GM12878 (cell line): ENCODE measurements around the gene SECTM1. TPM values are rescaled to one million over a fixed set of nuclear protein-coding genes. Genes with fewer than 3 reads are reported as not detected.

Experiments
- ATAC-seq: fragments of 200-7000 bp; cut with Tn5 transposase; 3 replicates; pipeline ENCODE4 v1.9.1; 2020; ENCODE audit warnings: mild to moderate bottlenecking, moderate library complexity
- BruUV-seq: library from RNA; stranded (reverse); fragments of 400-500 nt; replicated peaks from 2 replicates; lab custom pipeline; 2021; lab: Mats Ljungman, UMichigan
- CTCF ChIA-PET: fragments of 300-600 bp; sonication (Branson Sonifier 250); formaldehyde crosslinking; extraction: SDS; loops from one replicate; lab custom pipeline; 2021; ENCODE audit warnings: inconsistent platforms; lab: Yijun Ruan, JAX
- POLR2A ChIA-PET: fragments of 350-600 bp; formaldehyde crosslinking; extraction: SDS; loops from one replicate; lab custom pipeline; 2021; ENCODE audit warnings: inconsistent platforms; lab: Charles Lee
- RAD21 ChIA-PET: fragments of 300-600 bp; sonication (Branson Sonifier 250); formaldehyde crosslinking; loops from one replicate; lab custom pipeline; 2023; ENCODE audit warnings: antibody characterized with exemption; ENCODE audit not compliant: unreplicated experiment; lab: Charles Lee
- SMC1A ChIA-PET: fragments of 300-600 bp; sonication (Branson Sonifier 250); formaldehyde crosslinking; loops from one replicate; lab custom pipeline; 2023; ENCODE audit not compliant: unreplicated experiment, uncharacterized antibody; lab: Charles Lee
- DNase-seq: peaks from one replicate; pipeline ENCODE4 v3.0.0-alpha.2; 2011; ENCODE audit warnings: low read depth, low spot score
- FAIRE-seq: peaks from 3 replicates; lab custom pipeline; 2011; peaks lifted over from hg19 to GRCh38; lab: Jason Lieb, UNC
- H2AFZ ChIP-seq: 2 replicates; pipeline ENCODE4 v1.6.0; 2011; ENCODE audit warnings: low read depth, low read length, control low read depth; ENCODE audit not compliant: control insufficient read depth
- H3K27ac ChIP-seq: 2 replicates; pipeline ENCODE4 v1.5.1; 2011; ENCODE audit warnings: control low read depth; ENCODE audit not compliant: control insufficient read depth, insufficient read depth
- H3K27me3 ChIP-seq, 2 experiments: replicated peaks in 1 of 2; 2 replicates each; pipeline versions ENCODE4 v1.6.0 to v1.6.1; 2011; ENCODE audit warnings: low read length in 1 of 2; ENCODE audit not compliant: control insufficient read depth in 2 of 2, insufficient read depth in 2 of 2
- H3K36me3 ChIP-seq, 2 experiments: 2 replicates each; pipeline ENCODE4 v1.5.1; 2011; ENCODE audit warnings: low read length in 1 of 2; ENCODE audit not compliant: control insufficient read depth in 2 of 2, insufficient read depth in 2 of 2
- H3K4me1 ChIP-seq: 2 replicates; pipeline ENCODE4 v1.6.1; 2011; ENCODE audit warnings: mild to moderate bottlenecking, low read length, moderate library complexity, mixed read lengths; ENCODE audit not compliant: control insufficient read depth, insufficient read depth
- H3K4me2 ChIP-seq: 2 replicates; pipeline ENCODE4 v1.6.0; 2011; ENCODE audit warnings: control low read depth; ENCODE audit not compliant: control insufficient read depth, insufficient read depth
- H3K4me3 ChIP-seq: fragments of 200-600 bp; sonication (generic); 2 replicates; pipeline ENCODE4 v1.5.1; 2016
- H3K79me2 ChIP-seq: 2 replicates; pipeline ENCODE4 v1.6.0; 2011; ENCODE audit warnings: low read length; ENCODE audit not compliant: control insufficient read depth, insufficient read depth
- H3K9ac ChIP-seq: 2 replicates; pipeline ENCODE4 v1.8.0; 2011; ENCODE audit warnings: low read length, control low read depth, mixed read lengths; ENCODE audit not compliant: control insufficient read depth, insufficient read depth
- H3K9me3 ChIP-seq: replicated peaks from 3 replicates; pipeline ENCODE4 v1.5.1; 2011; ENCODE audit warnings: mild to moderate bottlenecking, low read length; ENCODE audit not compliant: control insufficient read depth, insufficient read depth
- H4K20me1 ChIP-seq: 2 replicates; pipeline ENCODE4 v1.6.0; 2011; ENCODE audit not compliant: control insufficient read depth, insufficient read depth
- BHLHE40 ChIP-seq, 2 experiments: fragments of 450-650 bp in 1 of 2; IDR thresholded peaks; 2 replicates each; pipeline ENCODE4 v1.6.1; 2011 to 2017; ENCODE audit warnings: low read depth in 2 of 2, borderline replicate concordance in 1 of 2, improper control_type of control experiment in 1 of 2, low read length in 1 of 2, mild to moderate bottlenecking in 1 of 2
- ETV6 ChIP-seq, 2 experiments: fragments of 450-650 bp in 1 of 2; IDR thresholded peaks in 1 of 2; conservative IDR thresholded peaks in 1 of 2; 2 replicates each; pipeline ENCODE4 v1.6.1; 2014; ENCODE audit warnings: antibody characterized with exemption in 1 of 2, borderline replicate concordance in 1 of 2, low read depth in 1 of 2, mild to moderate bottlenecking in 1 of 2, moderate library complexity in 1 of 2
- IKZF1 ChIP-seq: fragments of 450-650 bp; conservative IDR thresholded peaks from 2 replicates; pipeline ENCODE4 v1.6.1; 2017; ENCODE audit warnings: antibody characterized with exemption, mild to moderate bottlenecking
- RELB ChIP-seq: fragments of 450-650 bp; IDR thresholded peaks from 2 replicates; pipeline ENCODE4 v1.6.1; 2017; ENCODE audit warnings: low read depth, mild to moderate bottlenecking, moderate library complexity
- ZBTB40 ChIP-seq: fragments of 450-650 bp; IDR thresholded peaks from 2 replicates; pipeline ENCODE4 v1.6.1; 2016; ENCODE audit warnings: mild to moderate bottlenecking, moderate library complexity, borderline replicate concordance
- WGBS: methylation state at CpG from one replicate; pipeline ENCODE4 v1.1.6; 2016; ENCODE audit warnings: low lambda C conversion rate; ENCODE audit not compliant: insufficient replicate concordance, insufficient coverage; ENCODE audit errors: missing lambda C conversion rate; 5-methylcytosine and 5-hydroxymethylcytosine counted together
- in situ Hi-C: fragments of 300-500 bp; cut with MboI; formaldehyde crosslinking; loops from 9 replicates; pipeline ENCODE4 v1.14.3; 2018; ENCODE audit warnings: mixed read lengths
- intact Hi-C: fragments of 100-400 bp; cut with micrococcal nuclease; formaldehyde crosslinking; loops from one replicate; pipeline ENCODE4 v1.14.2; 2022; ENCODE audit not compliant: unreplicated experiment
- polyA plus RNA-seq, 11 experiments: library from polyadenylated mRNA; depleted of rRNA in 4 of 11; unstranded in 6 of 11; stranded (reverse) in 5 of 11; fragments of >200 nt; fragmentation: Nextera tagmentation in 4 of 11; fragmentation: Illumina TruSeq in 1 of 11; extraction: Ambion mirVana in 4 of 11; extraction: Trizol in 1 of 11; gene quantifications; 1 replicate in 1 of 11; 2 replicates in 10 of 11; pipeline versions ENCODE4 v1.2.1 to v1.2.3, GENCODE V29; 2011 to 2016; ENCODE audit warnings: inconsistent platforms in 2 of 11, missing spikeins in 2 of 11, low read depth in 1 of 11
- total RNA-seq, 4 experiments: library from RNA; depleted of rRNA in 3 of 4; stranded (reverse); fragments of >200 nt in 3 of 4; fragmentation: Illumina TruSeq in 1 of 4; extraction: Trizol in 1 of 4; gene quantifications; 2 replicates each; pipeline versions ENCODE4 v1.2.1 to v1.2.3, GENCODE V29; 2013 to 2021

SECTM1 gene
- total and polyA plus RNA-seq, 10 of the 15 experiments (the other 5 are each of a cell fraction or from before 2014, with no cell fraction given) = 0.10 to 0.13 (median 0.12) TPM; not detected in 7

DNA sequence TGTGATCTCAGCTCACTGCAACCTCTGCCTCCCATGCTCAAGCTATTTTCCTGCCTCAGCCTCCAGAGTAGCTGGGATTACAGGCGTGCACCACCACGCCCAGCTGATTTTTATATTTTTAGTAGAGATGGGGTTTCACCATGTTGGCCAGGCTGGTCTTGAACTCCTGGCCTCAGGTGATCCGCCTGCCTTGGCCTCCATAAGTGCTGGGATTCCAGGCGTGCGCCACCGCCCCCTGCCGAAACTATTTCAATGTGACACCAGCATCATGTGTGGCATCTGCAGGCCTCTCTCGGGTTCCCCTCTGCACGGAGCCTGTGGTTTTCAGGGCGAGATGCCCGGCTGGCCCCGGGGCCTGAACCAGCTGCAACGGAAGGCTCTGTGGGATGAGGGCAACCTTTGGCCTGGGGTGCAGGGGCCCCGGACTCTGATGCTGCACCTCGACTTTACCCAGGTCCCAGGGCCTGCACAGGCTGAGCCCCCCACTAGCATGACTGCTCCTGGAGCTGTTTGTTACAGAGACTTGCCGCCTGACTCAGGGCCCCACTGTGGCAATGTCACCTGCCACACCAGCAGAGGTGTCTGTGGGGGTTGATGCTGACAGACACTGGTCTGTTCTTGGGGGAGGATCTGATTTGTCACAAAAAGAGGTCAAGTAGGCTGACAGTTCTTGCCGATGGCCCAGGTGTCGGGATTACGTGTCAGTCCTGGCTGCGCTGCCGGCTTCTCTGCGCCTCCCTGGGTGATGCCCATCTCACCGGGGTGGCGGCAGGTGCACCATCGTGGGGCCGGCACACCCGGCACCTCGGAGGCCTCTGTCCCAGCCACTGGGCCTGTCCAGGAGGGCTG, 16.8 kb upstream of the SECTM1 start (continued):
- peak; percentile 51 for TF ChIP-seq IKZF1

GRCh38 chr17:82349287-82349701, 15.7 kb upstream of the SECTM1 start:
- Histone ChIP-seq H2AFZ (no peak overlapping the region), H3K4me1 (peaks cover 15% of the 10 kb centered on the region), H3K79me2 (no peaks in the 10 kb centered on the region), H3K4me2 (no peak overlapping the region), H4K20me1 (no peaks in the 10 kb centered on the region), H3K9ac (no peak overlapping the region), H3K27me3 (no peaks in the 10 kb centered on the region), H3K27ac (no peak overlapping the region), H3K9me3 (no peaks in the 10 kb centered on the region), H3K36me3 (no peaks in the 10 kb centered on the region), H3K4me3 (no peak overlapping the region)
- no peak for FAIRE-seq
- intact Hi-C loops = no loop called here
- ATAC-seq = no peak
- CTCF ChIA-PET = interaction anchor here (0.7 to 3.7 kb wide), 14 partner anchors 11 to 319 kb away, joined by 3 to 35 read pairs (median 6); partner anchors contain the start of gene SECTM1
- in situ Hi-C loops = no loop called here
- no TSS peak for BruUV-seq
- no peak for DNase-seq
- POLR2A ChIA-PET = interaction anchor here (0.6 kb wide), 1 partner anchor 56 kb away, joined by 5 read pairs; no protein-coding TSS in a partner anchor
- SMC1A ChIA-PET = interaction anchor here (0.8 to 2.5 kb wide), 6 partner anchors 47 to 65 kb away, joined by 3 to 14 read pairs (median 4); no protein-coding TSS in a partner anchor
- RAD21 ChIA-PET = interaction anchor here (1.1 to 3.3 kb wide), 8 partner anchors 13 to 219 kb away, joined by 3 to 14 read pairs (median 5); no protein-coding TSS in a partner anchor
- TF ChIP-seq BHLHE40 (IDR thresholded peaks at IDR 0.05; ENCODE audit: borderline replicate concordance in 1 of 2, low read depth in 2 of 2, low read length in 1 of 2) (no peak), ETV6 (conservative IDR thresholded peaks at IDR 0.05 in 1 of 2, IDR thresholded peaks at IDR 0.05 in 1 of 2; ENCODE audit: borderline replicate concordance in 1 of 2, low read depth in 1 of 2) (no peak), ZBTB40 (no peak), RELB (no peak)
- whole genome bisulfite sequencing = 65% methylated on average over 11 of the region's 11 CpGs
